Endothelial cell (in vitro differentiated cells): ENCODE measurements around the gene SNX3. TPM values are rescaled to one million over a fixed set of nuclear protein-coding genes. Genes with fewer than 3 reads are reported as not detected.

Experiments used
- DNase-seq: peaks from one replicate; pipeline ENCODE4 v3.0.0; 2021; ENCODE audit warnings: low spot score
- H3K27ac Mint-ChIP-seq: one replicate; pipeline ENCODE4 v1.8.0; 2021; ENCODE audit warnings: mixed read lengths, inconsistent platforms; ENCODE audit not compliant: unreplicated experiment
- H3K27me3 Mint-ChIP-seq: one replicate; pipeline ENCODE4 v1.8.0; 2021; ENCODE audit warnings: mild to moderate bottlenecking, moderate library complexity, mixed read lengths, inconsistent platforms; ENCODE audit not compliant: unreplicated experiment
- H3K36me3 Mint-ChIP-seq: one replicate; pipeline ENCODE4 v1.8.0; 2021; ENCODE audit warnings: mild to moderate bottlenecking, low read depth, mixed read lengths, inconsistent platforms; ENCODE audit not compliant: unreplicated experiment
- H3K4me1 Mint-ChIP-seq: one replicate; pipeline ENCODE4 v1.8.0; 2021; ENCODE audit warnings: mild to moderate bottlenecking, mixed read lengths, inconsistent platforms; ENCODE audit not compliant: unreplicated experiment
- H3K4me3 Mint-ChIP-seq: one replicate; pipeline ENCODE4 v1.8.0; 2021; ENCODE audit warnings: mild to moderate bottlenecking, mixed read lengths, inconsistent platforms; ENCODE audit not compliant: unreplicated experiment
- H3K9me3 Mint-ChIP-seq: one replicate; pipeline ENCODE4 v1.8.0; 2021; ENCODE audit warnings: mixed read lengths, inconsistent platforms; ENCODE audit not compliant: unreplicated experiment
- CTCF ChIP-seq: fragments of 200-600 bp; sonication (generic); IDR thresholded peaks from one replicate; pipeline ENCODE4 v1.5.0; 2021; ENCODE audit warnings: antibody characterized with exemption; ENCODE audit not compliant: unreplicated experiment
- total RNA-seq: library from RNA; stranded (reverse); fragmentation: NEBNext Ultra II Directional; extraction: Animal tissue kit (Norgen Biotek cat#: 25700); gene quantifications from one replicate; pipeline ENCODE4 v1.2.1, GENCODE V29; 2021; ENCODE audit not compliant: unreplicated experiment

Gene SNX3
- total RNA-seq, 1 donor from 2014 or later: 264 TPM

GRCh38 chr6:108242721-108243120 lies 18.1 kb downstream of the SNX3 start:
- H3K4me1 Mint-ChIP-seq: no peaks in the 10 kb centered on the region
- peaks cover 41% of the 10 kb centered on the region for H3K36me3 Mint-ChIP-seq
- H3K9me3 Mint-ChIP-seq: no peaks in the 10 kb centered on the region
- H3K27me3 Mint-ChIP-seq: peaks cover 3% of the 10 kb centered on the region
- H3K27ac Mint-ChIP-seq: no peak overlapping the region
- no peak for TF ChIP-seq CTCF
- no peak for DNase-seq
- H3K4me3 Mint-ChIP-seq: no peak overlapping the region

GRCh38 chr6:108242259-108242658 lies 18.6 kb downstream of the SNX3 start:
- TF ChIP-seq CTCF: no peak
- no peak for DNase-seq
- Mint-ChIP-seq H3K27me3 (peaks cover 3% of the 10 kb centered on the region), H3K36me3 (peaks cover 41% of the 10 kb centered on the region), H3K27ac (no peak overlapping the region), H3K4me3 (no peak overlapping the region), H3K9me3 (no peaks in the 10 kb centered on the region), H3K4me1 (no peaks in the 10 kb centered on the region)

GRCh38 chr6:108238322-108238721 lies 22.5 kb downstream of the SNX3 start:
- Mint-ChIP-seq H3K9me3 (no peaks in the 10 kb centered on the region), H3K4me3 (no peak overlapping the region), H3K36me3 (peaks cover 33% of the 10 kb centered on the region), H3K27me3 (no peaks in the 10 kb centered on the region), H3K27ac (no peak overlapping the region), H3K4me1 (no peaks in the 10 kb centered on the region)
- no peak for TF ChIP-seq CTCF
- DNase-seq: no peak

- Mint-ChIP-seq H3K36me3 (peaks cover 22% of the 10 kb centered on the region), H3K27ac (no peak overlapping the region), H3K4me1 (no peaks in the 10 kb centered on the region), H3K4me3 (no peak overlapping the region), H3K9me3 (no peaks in the 10 kb centered on the region), H3K27me3 (no peaks in the 10 kb centered on the region)
- DNase-seq: no peak
- TF ChIP-seq CTCF: no peak
Observed at GRCh38 chr6:108236791-108237190, 24.0 kb downstream of the SNX3 start.

- TF ChIP-seq CTCF: no peak
- no peak overlapping the region for H3K4me3 Mint-ChIP-seq
- H3K9me3 Mint-ChIP-seq: no peaks in the 10 kb centered on the region
- H3K36me3 Mint-ChIP-seq: peaks cover 17% of the 10 kb centered on the region
- no peak overlapping the region for H3K27ac Mint-ChIP-seq
- DNase-seq: no peak
- H3K27me3 Mint-ChIP-seq: no peaks in the 10 kb centered on the region
- no peaks in the 10 kb centered on the region for H3K4me1 Mint-ChIP-seq
Observed at GRCh38 chr6:108235127-108235526, 25.7 kb downstream of the SNX3 start.
